H9 (cell line): Measurements from ENCODE around the gene RAI14. TPM values are rescaled to one million over a fixed set of nuclear protein-coding genes. Genes with fewer than 3 reads are reported as not detected.
A peak's percentile ranks its signal among the peaks of the same experiment; 100 is the strongest.

Source experiments
- DNase-seq: peaks from one replicate; pipeline ENCODE4 v3.0.0-alpha.2; 2017
- H2AFZ ChIP-seq: one replicate; pipeline ENCODE4 v1.6.1; 2013; ENCODE audit warnings: mild to moderate bottlenecking, low read length, control low read depth, moderate library complexity
- H2AK5ac ChIP-seq: 2 replicates; pipeline ENCODE4 v1.6.1; 2013; ENCODE audit warnings: low read length, control low read depth, mixed read lengths; ENCODE audit not compliant: insufficient read length
- H2BK120ac ChIP-seq: one replicate; pipeline ENCODE4 v1.6.1; 2013; ENCODE audit warnings: low read depth, mild to moderate bottlenecking, low read length, control low read depth, inconsistent platforms; ENCODE audit not compliant: poor library complexity, severe bottlenecking
- H2BK12ac ChIP-seq: 2 replicates; pipeline ENCODE4 v1.6.1; 2013; ENCODE audit warnings: low read length, control low read depth, mixed read lengths, low read depth; ENCODE audit not compliant: insufficient read length
- H2BK15ac ChIP-seq: 2 replicates; pipeline ENCODE4 v1.6.1; 2013; ENCODE audit warnings: low read depth, low read length, control low read depth
- H2BK20ac ChIP-seq: one replicate; pipeline ENCODE4 v1.6.1; 2013; ENCODE audit warnings: low read depth, mild to moderate bottlenecking, low read length, control low read depth, inconsistent platforms; ENCODE audit not compliant: poor library complexity, severe bottlenecking
- H2BK5ac ChIP-seq: 2 replicates; pipeline ENCODE4 v1.6.1; 2013; ENCODE audit warnings: low read length, control low read depth, mixed read lengths; ENCODE audit not compliant: insufficient read length
- H3K14ac ChIP-seq: 2 replicates; pipeline ENCODE4 v1.6.1; 2013; ENCODE audit warnings: low read length, control low read depth; ENCODE audit not compliant: insufficient read depth
- H3K18ac ChIP-seq: 2 replicates; pipeline ENCODE4 v1.6.1; 2013; ENCODE audit warnings: low read depth, mild to moderate bottlenecking, mixed read lengths, low read length, control low read depth; ENCODE audit not compliant: insufficient read length
- H3K23ac ChIP-seq: 2 replicates; pipeline ENCODE4 v1.6.1; 2013; ENCODE audit warnings: low read length, control low read depth, mixed read lengths, low read depth; ENCODE audit not compliant: insufficient read length
- H3K23me2 ChIP-seq: 2 replicates; pipeline ENCODE4 v1.6.1; 2013; ENCODE audit warnings: low read depth, mild to moderate bottlenecking, mixed read lengths, low read length, control low read depth; ENCODE audit not compliant: insufficient read length, poor library complexity, severe bottlenecking
- H3K27ac ChIP-seq: 2 replicates; pipeline ENCODE4 v1.5.1; 2013; ENCODE audit warnings: low read length, control low read depth, mixed read lengths, low read depth; ENCODE audit not compliant: insufficient read length
- H3K27me3 ChIP-seq: 2 replicates; pipeline ENCODE4 v1.6.1; 2013; ENCODE audit warnings: low read length, control low read depth, inconsistent platforms; ENCODE audit not compliant: insufficient read depth
- H3K4ac ChIP-seq: 2 replicates; pipeline ENCODE4 v1.6.1; 2013; ENCODE audit warnings: low read depth, mild to moderate bottlenecking, control low read depth, inconsistent platforms, low read length, moderate library complexity
- H3K4me1 ChIP-seq: 2 replicates; pipeline ENCODE4 v1.6.1; 2013; ENCODE audit warnings: low read length, control low read depth, inconsistent platforms; ENCODE audit not compliant: insufficient read depth
- H3K4me2 ChIP-seq: 2 replicates; pipeline ENCODE4 v1.6.1; 2013; ENCODE audit warnings: low read length, control low read depth, mixed read lengths; ENCODE audit not compliant: insufficient read length, insufficient read depth
- H3K56ac ChIP-seq: 2 replicates; pipeline ENCODE4 v1.6.1; 2013; ENCODE audit warnings: low read depth, mild to moderate bottlenecking, mixed read lengths, low read length, control low read depth; ENCODE audit not compliant: insufficient read length
- H3K79me1 ChIP-seq: 2 replicates; pipeline ENCODE4 v1.6.1; 2013; ENCODE audit warnings: low read depth, mild to moderate bottlenecking, moderate library complexity, low read length, control low read depth, inconsistent platforms; ENCODE audit not compliant: insufficient read depth, poor library complexity, severe bottlenecking
- H3K79me2 ChIP-seq: 2 replicates; pipeline ENCODE4 v1.6.1; 2013; ENCODE audit warnings: low read length, control low read depth, inconsistent platforms; ENCODE audit not compliant: insufficient read depth
- H3K9ac ChIP-seq: 2 replicates; pipeline ENCODE4 v1.6.1; 2013; ENCODE audit warnings: low read length, control low read depth, mixed read lengths; ENCODE audit not compliant: insufficient read length; ENCODE audit errors: extremely low read depth
- H3K9me3 ChIP-seq: one replicate; pipeline ENCODE4 v1.6.1; 2013; ENCODE audit warnings: low read depth, low read length, inconsistent platforms; ENCODE audit not compliant: control insufficient read depth
- H3T11ph ChIP-seq: one replicate; pipeline ENCODE4 v1.6.1; 2013; ENCODE audit warnings: mild to moderate bottlenecking, low read length, control low read depth, inconsistent platforms
- H4K20me1 ChIP-seq: one replicate; pipeline ENCODE4 v1.6.1; 2013; ENCODE audit not compliant: control insufficient read depth, insufficient read length, insufficient read depth
- H4K5ac ChIP-seq: 2 replicates; pipeline ENCODE4 v1.6.1; 2013; ENCODE audit warnings: low read depth, mild to moderate bottlenecking, mixed read lengths, low read length, control low read depth; ENCODE audit not compliant: insufficient read length
- H4K8ac ChIP-seq: replicated peaks from 2 replicates; pipeline ENCODE4 v1.6.1; 2013; ENCODE audit warnings: low read length, control low read depth, mixed read lengths, low read depth; ENCODE audit not compliant: insufficient read length
- H4K91ac ChIP-seq: 2 replicates; pipeline ENCODE4 v1.6.1; 2013; ENCODE audit warnings: low read depth, mild to moderate bottlenecking, moderate library complexity, mixed read lengths, low read length, control low read depth; ENCODE audit not compliant: insufficient read length
- H3K27ac Mint-ChIP-seq, 3 experiments: 2 replicates in 2 of 3; 3 replicates in 1 of 3; pipeline ENCODE4 v1.8.0; 2020 to 2021; ENCODE audit warnings: mixed read lengths in 3 of 3, mild to moderate bottlenecking in 1 of 3, moderate library complexity in 1 of 3
- H3K27me3 Mint-ChIP-seq: 2 replicates; pipeline ENCODE4 v1.8.0; 2021; ENCODE audit warnings: low read depth, mild to moderate bottlenecking, moderate library complexity, mixed read lengths
- H3K36me3 Mint-ChIP-seq, 3 experiments: 2 replicates in 2 of 3; 3 replicates in 1 of 3; pipeline ENCODE4 v1.8.0; 2020 to 2021; ENCODE audit warnings: low read depth in 3 of 3, mixed read lengths in 3 of 3; ENCODE audit not compliant: insufficient read depth in 1 of 3
- H3K4me1 Mint-ChIP-seq, 2 experiments: 2 replicates each; pipeline ENCODE4 v1.8.0; 2020; ENCODE audit warnings: mixed read lengths in 2 of 2
- H3K4me3 Mint-ChIP-seq, 2 experiments: 2 replicates in 1 of 2; 3 replicates in 1 of 2; pipeline ENCODE4 v1.8.0; 2020 to 2021; ENCODE audit warnings: mild to moderate bottlenecking in 2 of 2, mixed read lengths in 2 of 2, moderate library complexity in 1 of 2
- H3K9me3 Mint-ChIP-seq, 2 experiments: 2 replicates in 1 of 2; 3 replicates in 1 of 2; pipeline ENCODE4 v1.8.0; 2020; ENCODE audit warnings: mild to moderate bottlenecking in 2 of 2, mixed read lengths in 2 of 2, moderate library complexity in 1 of 2
- CTCF ChIP-seq: fragments of 200-600 bp; sonication (generic); conservative IDR thresholded peaks from 3 replicates; pipeline ENCODE4 v1.8.0; 2021; ENCODE audit warnings: antibody characterized with exemption, mild to moderate bottlenecking
- WGBS: extraction: QIAGEN DNeasy Blood & Tissue Kit; methylation state at CpG from one replicate; pipeline ENCODE4 v1.1.7; 2013; ENCODE audit warnings: missing lambda C conversion rate, low lambda C conversion rate, mixed read lengths; ENCODE audit not compliant: insufficient read length; ENCODE audit errors: extremely low coverage; 5-methylcytosine and 5-hydroxymethylcytosine counted together
- total RNA-seq: library from RNA; stranded (reverse); gene quantifications from 2 replicates; pipeline ENCODE4 v1.2.1, GENCODE V29; 2021

The RAI14 gene
- total RNA-seq, 1 experiment from 2014 or later: 127 TPM

DNA sequence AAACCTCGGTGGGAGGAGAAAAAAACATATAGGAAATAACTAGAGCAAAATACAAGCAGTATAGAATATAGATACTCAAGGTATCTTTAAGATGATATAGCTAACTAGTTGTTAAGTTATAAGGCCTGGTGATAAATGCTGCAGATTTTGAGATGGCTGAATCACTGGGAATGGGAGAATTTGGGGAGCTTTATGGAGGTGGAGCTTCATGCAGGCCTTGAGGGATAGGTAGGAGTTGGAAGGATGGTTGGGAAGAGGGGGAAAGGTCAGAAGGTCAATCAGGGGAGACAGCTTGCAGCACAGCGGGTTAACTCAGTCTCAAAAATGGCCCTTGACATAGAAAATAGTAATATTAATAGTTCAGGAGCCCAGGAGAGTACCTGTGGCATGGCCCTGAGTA is 34.8 kb downstream of the RAI14 start:
- H3K4ac ChIP-seq: no peak overlapping the region
- no CpG with 5 or more reads among the region's 2 CpGs for WGBS
- H2BK12ac ChIP-seq: no peak overlapping the region
- H3K4me2 ChIP-seq: no peak overlapping the region
- H3K14ac ChIP-seq: no peak overlapping the region
- H4K20me1 ChIP-seq: no peaks in the 10 kb centered on the region
- no peak overlapping the region for H4K91ac ChIP-seq
- Mint-ChIP-seq H3K9me3 (no peaks in the 10 kb centered on the region), H3K27ac (peak overlapping the region; percentile 10 to 55 (median 52); a peak in 3 of 7 replicates), H3K27me3 (no peaks in the 10 kb centered on the region), H3K4me1 (peaks cover 29 to 36% of the 10 kb centered on the region in 2 experiments), H3K36me3 (peaks cover 30 to 57% (median 54%) of the 10 kb centered on the region in 3 experiments), H3K4me3 (no peak overlapping the region)
- no peaks in the 10 kb centered on the region for H3K9me3 ChIP-seq
- H2BK120ac ChIP-seq: no peak overlapping the region
- peaks cover 6% of the 10 kb centered on the region; the same call in 1 of the 2 replicates for H3K4me1 ChIP-seq
- no peak overlapping the region for H3K27ac ChIP-seq
- no peaks in the 10 kb centered on the region for H3K27me3 ChIP-seq
- no peak overlapping the region for H3K9ac ChIP-seq
- no peak overlapping the region for H3K56ac ChIP-seq
- no peak overlapping the region for H2BK5ac ChIP-seq
- H4K8ac ChIP-seq: no peak overlapping the region
- no peak overlapping the region for H3T11ph ChIP-seq
- H2AK5ac ChIP-seq: no peak overlapping the region
- H3K79me2 ChIP-seq: peaks cover 30% of the 10 kb centered on the region; the same call in 1 of the 2 replicates
- H2BK20ac ChIP-seq: no peak overlapping the region
- no peak overlapping the region for H2BK15ac ChIP-seq
- no peak overlapping the region for H2AFZ ChIP-seq
- H3K18ac ChIP-seq: no peak overlapping the region
- H4K5ac ChIP-seq: no peak overlapping the region
- no peak for DNase-seq
- H3K23me2 ChIP-seq: no peaks in the 10 kb centered on the region
- no peak overlapping the region for H3K23ac ChIP-seq
- TF ChIP-seq CTCF: no peak
- no peaks in the 10 kb centered on the region for H3K79me1 ChIP-seq
